ENCODE data around the gene TEAD1.

The TEAD1 gene

DNA sequence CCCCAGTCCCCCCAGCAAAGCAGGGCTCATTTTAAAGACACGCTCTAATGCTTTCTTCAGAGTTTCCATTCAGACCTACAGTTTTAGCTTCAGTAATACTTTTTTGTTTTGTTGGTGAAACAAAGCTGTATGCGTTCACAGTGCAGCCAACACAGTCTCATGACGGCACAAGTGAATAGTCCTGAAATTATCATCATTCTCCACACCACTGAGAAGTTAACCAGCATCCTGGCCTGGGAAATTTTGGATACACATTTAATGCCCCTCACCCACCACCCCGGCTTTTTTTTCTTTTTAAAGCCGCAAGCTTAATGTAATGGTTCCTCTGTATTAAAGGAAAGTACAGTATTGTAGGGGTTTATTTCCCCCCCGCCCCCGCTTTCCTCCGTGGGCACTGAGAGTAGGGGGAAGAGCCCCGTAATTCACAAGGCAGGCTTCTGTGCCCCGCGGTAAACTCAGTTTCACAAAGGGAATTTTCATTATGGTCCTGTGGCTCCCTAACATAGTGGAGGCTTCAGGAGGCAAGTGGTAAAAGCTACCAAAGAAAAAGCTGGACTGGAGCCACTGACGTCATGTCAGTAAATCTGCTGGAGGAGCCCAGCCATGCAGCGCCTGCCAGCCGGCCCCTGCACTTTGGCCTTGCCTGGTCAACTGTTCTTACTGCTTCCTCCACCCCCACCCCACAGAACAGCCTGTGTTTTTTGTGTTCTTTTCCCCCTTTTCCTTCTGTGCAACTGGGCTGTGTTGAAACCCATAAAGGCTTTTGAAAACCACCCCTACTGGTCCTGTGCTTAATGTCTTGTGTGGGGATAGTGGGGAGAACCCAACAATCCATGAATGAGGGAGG is 18.2 kb downstream of the TEAD1 start:
- Histone ChIP-seq H3F3A (ENCODE audit: control insufficient read depth, insufficient read depth) (no peaks in the 10 kb centered on the region), H3K4me3 (ENCODE audit: low read length) (no peak overlapping the region), H3K36me3 (ENCODE audit: control insufficient read depth, low read length) (no peaks in the 10 kb centered on the region), H3K9me2 (replicated peaks; ENCODE audit: control insufficient read depth, low read length) (no peaks in the 10 kb centered on the region), H4K20me1 (ENCODE audit: control insufficient read depth, insufficient read depth, low read depth, low read length) (no peaks in the 10 kb centered on the region), H3K4me1 (ENCODE audit: control insufficient read depth, low read length) (no peaks in the 10 kb centered on the region), H3K79me2 (ENCODE audit: control insufficient read depth, low read length) (no peaks in the 10 kb centered on the region), H3K9me3 (ENCODE audit: control insufficient read depth, insufficient read depth, low read length) (no peaks in the 10 kb centered on the region), H3K27ac (ENCODE audit: low read depth, low read length) (no peak overlapping the region), H3K27me3 (ENCODE audit: control insufficient read depth, low read length) (peaks cover 8% of the 10 kb centered on the region), H3K4me2 (ENCODE audit: low read length) (no peak overlapping the region)
- TF ChIP-seq EZH2phosphoT487 (IDR thresholded peaks at IDR 0.05; ENCODE audit: borderline replicate concordance, low read length), result no peak
- TF ChIP-seq, protein P1, sequence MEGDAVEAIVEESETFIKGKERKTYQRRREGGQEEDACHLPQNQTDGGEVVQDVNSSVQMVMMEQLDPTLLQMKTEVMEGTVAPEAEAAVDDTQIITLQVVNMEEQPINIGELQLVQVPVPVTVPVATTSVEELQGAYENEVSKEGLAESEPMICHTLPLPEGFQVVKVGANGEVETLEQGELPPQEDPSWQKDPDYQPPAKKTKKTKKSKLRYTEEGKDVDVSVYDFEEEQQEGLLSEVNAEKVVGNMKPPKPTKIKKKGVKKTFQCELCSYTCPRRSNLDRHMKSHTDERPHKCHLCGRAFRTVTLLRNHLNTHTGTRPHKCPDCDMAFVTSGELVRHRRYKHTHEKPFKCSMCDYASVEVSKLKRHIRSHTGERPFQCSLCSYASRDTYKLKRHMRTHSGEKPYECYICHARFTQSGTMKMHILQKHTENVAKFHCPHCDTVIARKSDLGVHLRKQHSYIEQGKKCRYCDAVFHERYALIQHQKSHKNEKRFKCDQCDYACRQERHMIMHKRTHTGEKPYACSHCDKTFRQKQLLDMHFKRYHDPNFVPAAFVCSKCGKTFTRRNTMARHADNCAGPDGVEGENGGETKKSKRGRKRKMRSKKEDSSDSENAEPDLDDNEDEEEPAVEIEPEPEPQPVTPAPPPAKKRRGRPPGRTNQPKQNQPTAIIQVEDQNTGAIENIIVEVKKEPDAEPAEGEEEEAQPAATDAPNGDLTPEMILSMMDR (IDR thresholded peaks at IDR 0.05; ENCODE audit: low read depth, low read length, poor library complexity, severe bottlenecking), result no peak

DNA sequence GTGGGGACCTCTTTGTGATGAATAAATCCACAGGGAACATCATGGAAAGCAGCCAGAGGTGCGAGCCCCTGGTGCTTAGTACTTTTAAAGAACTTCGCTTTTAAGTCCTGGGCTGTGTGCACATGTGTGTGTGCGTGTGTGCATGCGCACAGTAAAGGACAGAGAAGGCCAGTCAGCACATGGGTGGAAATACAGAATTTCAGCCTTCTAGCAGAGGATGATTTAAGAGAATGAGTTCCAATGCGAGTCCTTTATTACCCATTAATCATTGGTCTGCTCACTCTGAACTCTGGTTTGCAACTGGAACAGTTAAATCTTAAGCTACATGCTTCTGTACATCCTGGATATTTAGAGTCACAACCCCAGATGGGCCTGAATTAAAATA is 18.9 kb downstream of the TEAD1 start:
- H3K9me2 ChIP-seq (replicated peaks; ENCODE audit: control insufficient read depth, low read length), result no peaks in the 10 kb centered on the region
- H4K20me1 ChIP-seq (ENCODE audit: control insufficient read depth, insufficient read depth, low read depth, low read length), result no peaks in the 10 kb centered on the region
- H3K27ac ChIP-seq (ENCODE audit: low read depth, low read length), result no peak overlapping the region
- no peaks in the 10 kb centered on the region for H3K9me3 ChIP-seq (ENCODE audit: control insufficient read depth, insufficient read depth, low read length)
- peaks cover 8% of the 10 kb centered on the region for H3K27me3 ChIP-seq (ENCODE audit: control insufficient read depth, low read length)
- H3F3A ChIP-seq (ENCODE audit: control insufficient read depth, insufficient read depth), result no peaks in the 10 kb centered on the region
- no peaks in the 10 kb centered on the region for H3K4me1 ChIP-seq (ENCODE audit: control insufficient read depth, low read length)
- no peaks in the 10 kb centered on the region for H3K36me3 ChIP-seq (ENCODE audit: control insufficient read depth, low read length)
- no peak overlapping the region for H3K4me2 ChIP-seq (ENCODE audit: low read length)
- no peak overlapping the region for H3K4me3 ChIP-seq (ENCODE audit: low read length)
- no peaks in the 10 kb centered on the region for H3K79me2 ChIP-seq (ENCODE audit: control insufficient read depth, low read length)
- no peak for TF ChIP-seq EZH2phosphoT487 (IDR thresholded peaks at IDR 0.05; ENCODE audit: borderline replicate concordance, low read length)
- TF ChIP-seq, protein P1 (IDR thresholded peaks at IDR 0.05; ENCODE audit: low read depth, low read length, poor library complexity, severe bottlenecking), result no peak

GRCh38 chr11:12693479-12694182 is 19.4 kb downstream of the TEAD1 start:
- no peak overlapping the region for H3K27ac ChIP-seq (ENCODE audit: low read depth, low read length)
- TF ChIP-seq, protein P1 (IDR thresholded peaks at IDR 0.05; ENCODE audit: low read depth, low read length, poor library complexity, severe bottlenecking), result no peak
- no peak for TF ChIP-seq EZH2phosphoT487 (IDR thresholded peaks at IDR 0.05; ENCODE audit: borderline replicate concordance, low read length)
- H3K9me3 ChIP-seq (ENCODE audit: control insufficient read depth, insufficient read depth, low read length), result no peaks in the 10 kb centered on the region
- no peaks in the 10 kb centered on the region for H3K4me1 ChIP-seq (ENCODE audit: control insufficient read depth, low read length)
- no peak overlapping the region for H3K4me3 ChIP-seq (ENCODE audit: low read length)
- peaks cover 8% of the 10 kb centered on the region for H3K27me3 ChIP-seq (ENCODE audit: control insufficient read depth, low read length)
- no peaks in the 10 kb centered on the region for H3K79me2 ChIP-seq (ENCODE audit: control insufficient read depth, low read length)
- no peaks in the 10 kb centered on the region for H4K20me1 ChIP-seq (ENCODE audit: control insufficient read depth, insufficient read depth, low read depth, low read length)
- H3F3A ChIP-seq (ENCODE audit: control insufficient read depth, insufficient read depth), result no peaks in the 10 kb centered on the region
- no peaks in the 10 kb centered on the region for H3K9me2 ChIP-seq (replicated peaks; ENCODE audit: control insufficient read depth, low read length)
- no peak overlapping the region for H3K4me2 ChIP-seq (ENCODE audit: low read length)
- no peaks in the 10 kb centered on the region for H3K36me3 ChIP-seq (ENCODE audit: control insufficient read depth, low read length)
